Spleen (tissue), 11 donors: ENCODE measurements around the gene CCDC148. TPM values are rescaled to one million over a fixed set of nuclear protein-coding genes. Genes with fewer than 3 reads are reported as not detected.

ENCODE experiments used
- DNase-seq: peaks from one replicate; pipeline ENCODE4 v3.0.0-alpha.2; 2020
- H3K27ac ChIP-seq, 8 donors: fragments of 200-600 bp; sonication (generic) in 7 of 8; 1 replicate in 4 of 8; 2 replicates in 4 of 8; pipeline versions ENCODE4 v1.5.0 to v1.8.0; 2016 to 2021; ENCODE audit warnings: inconsistent platforms in 4 of 8, mild to moderate bottlenecking in 4 of 8, moderate library complexity in 1 of 8
- H3K27me3 ChIP-seq, 7 donors: fragments of 200-600 bp; sonication (generic) in 6 of 7; replicated peaks in 1 of 7; 1 replicate in 4 of 7; 2 replicates in 3 of 7; pipeline versions ENCODE4 v1.5.0 to v1.8.0; 2016 to 2021; ENCODE audit warnings: inconsistent platforms in 3 of 7, mild to moderate bottlenecking in 1 of 7
- H3K36me3 ChIP-seq, 6 donors: fragments of 200-600 bp; sonication (generic) in 5 of 6; 1 replicate in 4 of 6; 2 replicates in 2 of 6; pipeline versions ENCODE4 v1.5.0 to v1.8.0; 2016 to 2021; ENCODE audit warnings: inconsistent platforms in 2 of 6
- H3K4me1 ChIP-seq, 6 donors: fragments of 200-600 bp; sonication (generic) in 5 of 6; 1 replicate in 3 of 6; 2 replicates in 3 of 6; pipeline versions ENCODE4 v1.5.0 to v1.8.0; 2016 to 2021; ENCODE audit warnings: inconsistent platforms in 3 of 6
- H3K4me3 ChIP-seq, 8 donors: fragments of 200-600 bp; sonication (generic) in 7 of 8; 1 replicate in 4 of 8; 2 replicates in 4 of 8; pipeline versions ENCODE4 v1.5.0 to v1.8.0; 2016 to 2021; ENCODE audit warnings: inconsistent platforms in 4 of 8, mild to moderate bottlenecking in 4 of 8, moderate library complexity in 2 of 8
- H3K9me3 ChIP-seq, 8 donors: fragments of 200-600 bp; sonication (generic) in 7 of 8; 1 replicate in 4 of 8; 2 replicates in 4 of 8; pipeline versions ENCODE4 v1.5.0 to v1.8.0; 2016 to 2021; ENCODE audit warnings: inconsistent platforms in 4 of 8
- POLR2A ChIP-seq, 3 donors: fragments of 450-650 bp; IDR thresholded peaks; one replicate each; pipeline ENCODE4 v1.5.1; 2017; ENCODE audit warnings: antibody characterized with exemption in 3 of 3, mild to moderate bottlenecking in 1 of 3
- POLR2AphosphoS5 ChIP-seq, 3 donors: sonication (generic); formaldehyde crosslinking; IDR thresholded peaks; one replicate each; pipeline ENCODE4 v1.5.1; 2017; ENCODE audit warnings: antibody characterized with exemption in 3 of 3
- WGBS, 5 donors: extraction: QIAGEN DNeasy Blood & Tissue Kit in 3 of 5; methylation state at CpG; one replicate each; pipeline versions ENCODE4 v1.1.5 to v1.1.7; 2013 to 2018; 5-methylcytosine and 5-hydroxymethylcytosine counted together
- intact Hi-C: fragments of 100-400 bp; cut with DNase I; formaldehyde crosslinking; loops from one replicate; pipeline ENCODE4 v1.15.0; 2023; ENCODE audit warnings: low total_unique reads
- polyA plus RNA-seq, 3 donors: library from polyadenylated mRNA; stranded (reverse); fragments of 200-250 nt; gene quantifications; one replicate each; pipeline ENCODE4 v1.2.1, GENCODE V29; 2013
- total RNA-seq, 7 donors: library from RNA; depleted of rRNA in 3 of 7; stranded (reverse); fragments of >200 nt in 3 of 7; fragmentation: NEBNext Ultra II Directional in 4 of 7; extraction: Animal tissue kit (Norgen Biotek cat#: 25700) in 4 of 7; gene quantifications; one replicate each; pipeline versions ENCODE4 v1.1.0 to v1.2.1, GENCODE V29; 2016 to 2021
- TF ChIP-seq, protein P1 (sequence below), 11 experiments: fragments of 200-600 bp in 7 of 11; fragments of 450-650 bp in 4 of 11; sonication (generic) in 4 of 11; IDR thresholded peaks in 8 of 11; conservative IDR thresholded peaks in 3 of 11; 1 replicate in 7 of 11; 2 replicates in 4 of 11; pipeline versions ENCODE4 v1.4.0 to v1.8.0; 2016 to 2021; ENCODE audit warnings: antibody characterized with exemption in 11 of 11, inconsistent platforms in 4 of 11, mild to moderate bottlenecking in 1 of 11
- donor health status: healthy with polysubstance abuse.
- donor health status: DM: no; HTN: no; CAD: no; lungs with moderate emphysema.
- donor health status: DM: no; HTN: no; CAD: no.
- donor health status: Bipolar disorder and iron deficiency.
- donor health status: healthy.
- donor health status: DM: no; HTN: no; CAD: no.
- donor health status: DM: yes; HTN: yes; CAD: no.

CCDC148 gene
- total and polyA plus RNA-seq, 10 donors = 0.07 to 0.79 (median 0.46) TPM

DNA sequence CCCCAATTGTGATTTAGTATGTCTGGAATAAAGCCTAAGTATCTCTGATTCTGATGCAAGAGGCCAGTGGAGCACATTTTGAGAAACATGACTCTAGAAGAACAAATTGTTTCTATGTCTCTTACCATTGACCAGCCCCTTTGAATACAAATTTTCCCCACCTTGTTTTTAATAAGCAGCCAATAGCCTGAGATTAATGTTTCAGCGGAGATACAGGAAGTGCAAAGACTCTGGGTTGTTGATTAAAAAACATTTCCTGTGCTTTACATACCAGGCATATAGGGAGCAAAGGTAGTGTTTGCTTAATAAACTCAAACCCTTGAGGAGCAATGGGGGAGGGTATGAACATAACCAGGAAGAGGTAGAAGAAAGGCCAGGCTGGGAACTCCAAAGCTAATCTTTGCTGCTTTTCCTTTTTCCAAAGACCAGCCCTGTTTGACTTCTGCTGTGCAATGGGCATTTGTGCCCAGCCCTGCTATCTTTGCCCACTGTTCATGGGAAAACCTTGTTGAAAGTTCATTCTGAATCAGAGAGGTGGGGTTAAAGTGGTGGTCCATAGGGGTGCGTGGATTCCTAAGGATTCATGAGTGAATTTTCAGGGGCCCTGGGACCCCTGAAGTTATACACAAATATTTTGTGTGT, 325.6 kb downstream of the CCDC148 start:
- DNase-seq = no peak
- WGBS, 5 donors = 67 to 77% (median 74%) methylated on average over 2 of the region's 2 CpGs
- Histone ChIP-seq H3K4me3 (no peak overlapping the region), H3K27me3 (no peaks in the 10 kb centered on the region), H3K27ac (no peak overlapping the region), H3K9me3 (no peaks in the 10 kb centered on the region), H3K4me1 (no peaks in the 10 kb centered on the region), H3K36me3 (no peaks in the 10 kb centered on the region)
- intact Hi-C loops = no loop called here
- no peak for TF ChIP-seq POLR2AphosphoS5 (IDR thresholded peaks at IDR 0.05)
- TF ChIP-seq POLR2A (IDR thresholded peaks at IDR 0.05) = no peak
- TF ChIP-seq, protein P1, sequence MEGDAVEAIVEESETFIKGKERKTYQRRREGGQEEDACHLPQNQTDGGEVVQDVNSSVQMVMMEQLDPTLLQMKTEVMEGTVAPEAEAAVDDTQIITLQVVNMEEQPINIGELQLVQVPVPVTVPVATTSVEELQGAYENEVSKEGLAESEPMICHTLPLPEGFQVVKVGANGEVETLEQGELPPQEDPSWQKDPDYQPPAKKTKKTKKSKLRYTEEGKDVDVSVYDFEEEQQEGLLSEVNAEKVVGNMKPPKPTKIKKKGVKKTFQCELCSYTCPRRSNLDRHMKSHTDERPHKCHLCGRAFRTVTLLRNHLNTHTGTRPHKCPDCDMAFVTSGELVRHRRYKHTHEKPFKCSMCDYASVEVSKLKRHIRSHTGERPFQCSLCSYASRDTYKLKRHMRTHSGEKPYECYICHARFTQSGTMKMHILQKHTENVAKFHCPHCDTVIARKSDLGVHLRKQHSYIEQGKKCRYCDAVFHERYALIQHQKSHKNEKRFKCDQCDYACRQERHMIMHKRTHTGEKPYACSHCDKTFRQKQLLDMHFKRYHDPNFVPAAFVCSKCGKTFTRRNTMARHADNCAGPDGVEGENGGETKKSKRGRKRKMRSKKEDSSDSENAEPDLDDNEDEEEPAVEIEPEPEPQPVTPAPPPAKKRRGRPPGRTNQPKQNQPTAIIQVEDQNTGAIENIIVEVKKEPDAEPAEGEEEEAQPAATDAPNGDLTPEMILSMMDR (IDR thresholded peaks at IDR 0.05 in 8 of 11, conservative IDR thresholded peaks at IDR 0.05 in 3 of 11) = no peak

DNA sequence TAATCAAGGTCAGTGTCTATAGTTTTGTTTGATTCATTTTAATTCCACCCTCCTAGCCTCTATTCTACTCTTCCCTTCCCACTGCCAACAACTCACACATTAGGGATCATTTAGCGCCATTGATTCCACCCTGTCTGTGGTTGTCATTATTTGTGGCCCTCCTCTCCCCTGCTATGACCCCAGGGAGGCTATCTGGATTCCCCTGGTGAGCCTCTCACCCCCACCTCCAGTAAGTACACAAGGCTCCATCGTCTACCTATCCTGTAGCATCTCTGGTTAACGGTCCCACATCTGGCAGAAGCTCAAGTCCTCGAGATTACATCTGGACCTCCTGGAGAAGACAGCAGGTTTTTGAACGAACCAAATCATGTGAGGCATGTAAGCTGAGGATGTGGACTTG, 327.5 kb downstream of the CCDC148 start:
- Histone ChIP-seq H3K36me3 (no peaks in the 10 kb centered on the region), H3K4me3 (no peak overlapping the region), H3K27me3 (no peaks in the 10 kb centered on the region), H3K9me3 (no peaks in the 10 kb centered on the region), H3K27ac (no peak overlapping the region), H3K4me1 (no peaks in the 10 kb centered on the region)
- TF ChIP-seq POLR2AphosphoS5 (IDR thresholded peaks at IDR 0.05) = no peak
- TF ChIP-seq, protein P1 (IDR thresholded peaks at IDR 0.05 in 8 of 11, conservative IDR thresholded peaks at IDR 0.05 in 3 of 11) = no peak
- TF ChIP-seq POLR2A (IDR thresholded peaks at IDR 0.05) = no peak
- no peak for DNase-seq
- intact Hi-C loops = no loop called here
- WGBS, 5 donors = 81 to 87% (median 85%) methylated on average over 5 of the region's 5 CpGs

DNA sequence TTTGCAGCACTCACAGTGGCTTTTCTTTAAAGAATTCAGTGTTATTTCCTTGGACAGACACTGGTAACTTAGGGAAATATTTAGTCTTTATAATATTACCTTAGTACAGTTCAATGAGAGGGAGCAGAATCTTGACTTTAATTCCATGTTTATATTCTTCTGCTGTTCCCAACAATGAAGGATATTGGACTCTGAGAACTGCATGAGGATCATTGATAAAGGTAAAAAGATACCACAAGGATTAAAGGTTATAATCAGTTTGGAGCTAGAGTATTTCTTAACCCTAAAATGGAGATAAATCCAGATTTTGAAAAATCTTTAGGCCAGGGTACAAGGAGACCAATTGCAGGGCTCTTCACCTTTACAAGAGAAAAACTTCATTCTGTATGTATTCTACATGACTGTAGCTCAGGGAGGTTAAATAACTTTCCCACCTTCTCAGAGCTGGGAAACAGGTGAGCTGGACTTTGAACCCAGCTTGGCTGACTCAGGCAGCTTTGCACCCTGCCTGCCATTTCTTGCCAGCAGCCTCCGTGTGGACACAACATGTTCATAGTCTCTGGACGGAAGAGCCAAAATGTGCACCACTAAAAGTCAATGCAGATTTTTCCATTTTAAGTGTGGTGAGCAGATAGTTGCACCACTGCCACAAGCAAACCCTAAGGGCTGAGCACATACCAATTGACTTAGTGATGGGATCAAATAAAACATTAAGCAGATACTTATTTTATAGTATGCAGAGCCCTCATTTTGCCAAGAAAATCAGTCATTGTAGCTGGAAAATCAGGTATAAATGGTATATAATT, 328.2 kb downstream of the CCDC148 start:
- Histone ChIP-seq H3K27ac (no peak overlapping the region), H3K36me3 (no peaks in the 10 kb centered on the region), H3K4me3 (no peak overlapping the region), H3K4me1 (no peaks in the 10 kb centered on the region), H3K27me3 (no peaks in the 10 kb centered on the region), H3K9me3 (no peaks in the 10 kb centered on the region)
- WGBS, 5 donors = 69 to 95% (median 90%) methylated on average over 2 of the region's 2 CpGs
- no peak for DNase-seq
- no peak for TF ChIP-seq POLR2AphosphoS5 (IDR thresholded peaks at IDR 0.05)
- TF ChIP-seq, protein P1 (IDR thresholded peaks at IDR 0.05 in 8 of 11, conservative IDR thresholded peaks at IDR 0.05 in 3 of 11) = no peak
- no peak for TF ChIP-seq POLR2A (IDR thresholded peaks at IDR 0.05)
- intact Hi-C loops = no loop called here

DNA sequence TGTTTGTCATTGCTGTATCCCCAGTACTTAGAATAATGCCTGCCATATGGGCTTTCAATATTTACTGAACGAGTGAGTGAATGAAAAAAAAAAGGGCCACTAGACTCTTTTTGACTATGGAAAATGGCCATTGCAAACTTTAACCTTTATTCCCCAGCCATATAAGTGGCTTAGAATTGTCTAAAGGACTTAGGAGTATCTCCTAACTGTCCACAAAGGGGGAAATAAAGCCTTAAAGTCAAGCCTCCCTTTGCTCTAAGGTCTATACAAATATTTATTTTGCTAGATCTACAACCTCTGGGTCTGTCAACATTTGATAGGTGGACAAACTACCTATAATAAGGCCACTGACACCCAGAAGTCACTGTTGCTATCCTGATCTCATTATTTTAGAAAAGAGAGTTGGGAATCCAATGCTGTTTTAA, 329.2 kb downstream of the CCDC148 start:
- TF ChIP-seq POLR2A (IDR thresholded peaks at IDR 0.05) (no peak), POLR2AphosphoS5 (IDR thresholded peaks at IDR 0.05) (no peak)
- TF ChIP-seq, protein P1 (IDR thresholded peaks at IDR 0.05 in 8 of 11, conservative IDR thresholded peaks at IDR 0.05 in 3 of 11) = no peak
- H3K4me1 ChIP-seq = no peaks in the 10 kb centered on the region
- intact Hi-C loops = no loop called here
- H3K36me3 ChIP-seq = no peaks in the 10 kb centered on the region
- no peak for DNase-seq
- 57 to 76% (median 68%) methylated on average over 1 of the region's 1 CpG for WGBS, 5 donors
- no peak overlapping the region for H3K27ac ChIP-seq
- H3K4me3 ChIP-seq = no peak overlapping the region
- H3K27me3 ChIP-seq = no peaks in the 10 kb centered on the region
- no peaks in the 10 kb centered on the region for H3K9me3 ChIP-seq
